Activated B cell treated with CpG ODN at 0.5 μM for 24 hours (primary cell): ENCODE data around the gene FAM186B. TPM values are rescaled to one million over a fixed set of nuclear protein-coding genes. Genes with fewer than 3 reads are reported as not detected.

Source experiments
- ATAC-seq: fragments of 200-7000 bp; cut with Tn5 transposase; one replicate; pipeline ENCODE4 v1.10.0; 2021; ENCODE audit warnings: low read depth, mild to moderate bottlenecking, moderate library complexity
- CTCF ChIA-PET: fragments of 350-600 bp; sonication (Branson Sonifier 250); formaldehyde crosslinking; loops from one replicate; lab custom pipeline; 2021; ENCODE audit warnings: antibody characterized with exemption; lab: Charles Lee
- POLR2A ChIA-PET: fragments of 350-600 bp; sonication (Branson Sonifier 250); formaldehyde crosslinking; loops from one replicate; lab custom pipeline; 2021; ENCODE audit warnings: antibody characterized with exemption; lab: Charles Lee
- DNase-seq: peaks from one replicate; pipeline ENCODE4 v3.0.0; 2022
- H3K27ac Mint-ChIP-seq: one replicate; pipeline ENCODE4 v1.8.0; 2020; ENCODE audit warnings: mixed read lengths
- H3K27me3 Mint-ChIP-seq: one replicate; pipeline ENCODE4 v1.8.0; 2021; ENCODE audit warnings: mixed read lengths
- H3K36me3 Mint-ChIP-seq: one replicate; pipeline ENCODE4 v1.8.0; 2021; ENCODE audit warnings: low read depth, mixed read lengths
- H3K4me1 Mint-ChIP-seq: one replicate; pipeline ENCODE4 v1.8.0; 2021; ENCODE audit warnings: mixed read lengths
- H3K4me3 Mint-ChIP-seq: one replicate; pipeline ENCODE4 v1.8.0; 2020; ENCODE audit warnings: mild to moderate bottlenecking, mixed read lengths
- H3K9me3 Mint-ChIP-seq: one replicate; pipeline ENCODE4 v1.8.0; 2020; ENCODE audit warnings: mixed read lengths
- intact Hi-C: fragments of 100-400 bp; cut with micrococcal nuclease; formaldehyde crosslinking; loops from one replicate; pipeline ENCODE4 v1.15.1; 2024
- total RNA-seq: library from RNA; stranded (reverse); gene quantifications from 2 replicates; pipeline ENCODE4 v1.2.3, GENCODE V29; 2022
- TF ChIP-seq, protein P1 (sequence below): fragments of 200-600 bp; IDR thresholded peaks from one replicate; pipeline ENCODE4 v1.8.0; 2022; ENCODE audit warnings: antibody characterized with exemption, mild to moderate bottlenecking

The FAM186B gene
- total RNA-seq, 1 donor from 2014 or later: 1.5 TPM

DNA sequence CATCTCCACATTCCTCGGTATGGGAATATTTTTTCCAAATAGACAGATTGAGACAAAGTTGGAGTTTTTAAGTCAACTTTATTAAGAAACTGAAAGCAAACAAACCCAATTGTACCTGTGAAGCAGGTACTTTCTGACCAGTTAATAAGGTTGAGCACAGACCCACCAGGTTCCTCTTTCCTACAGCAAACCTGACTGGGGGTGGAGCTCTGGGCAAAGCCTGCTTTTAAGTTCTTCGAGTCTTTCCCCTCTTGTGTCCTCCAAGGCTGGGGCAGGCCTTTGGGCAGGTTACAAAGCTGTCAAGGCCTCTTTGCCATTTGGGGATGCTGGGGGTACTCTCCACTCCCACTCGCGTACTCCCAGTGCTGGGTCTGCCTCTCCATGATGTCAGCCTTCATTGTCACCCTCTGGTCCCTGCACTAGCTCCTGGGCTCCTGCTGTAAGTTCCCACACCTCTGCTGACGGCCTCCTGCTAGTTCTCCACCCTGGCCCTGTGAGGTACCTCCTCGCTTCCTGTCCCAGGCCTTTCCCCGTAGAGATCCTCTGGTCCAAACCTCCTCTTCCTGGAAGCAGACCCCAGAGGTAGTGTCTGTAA, 63.4 kb downstream of the FAM186B start:
- intact Hi-C loops: no loop called here
- CTCF ChIA-PET: no interaction called here
- no peaks in the 10 kb centered on the region for H3K9me3 Mint-ChIP-seq
- DNase-seq: no peak
- no peak overlapping the region for H3K4me3 Mint-ChIP-seq
- peaks cover 29% of the 10 kb centered on the region for H3K27me3 Mint-ChIP-seq
- TF ChIP-seq, protein P1, sequence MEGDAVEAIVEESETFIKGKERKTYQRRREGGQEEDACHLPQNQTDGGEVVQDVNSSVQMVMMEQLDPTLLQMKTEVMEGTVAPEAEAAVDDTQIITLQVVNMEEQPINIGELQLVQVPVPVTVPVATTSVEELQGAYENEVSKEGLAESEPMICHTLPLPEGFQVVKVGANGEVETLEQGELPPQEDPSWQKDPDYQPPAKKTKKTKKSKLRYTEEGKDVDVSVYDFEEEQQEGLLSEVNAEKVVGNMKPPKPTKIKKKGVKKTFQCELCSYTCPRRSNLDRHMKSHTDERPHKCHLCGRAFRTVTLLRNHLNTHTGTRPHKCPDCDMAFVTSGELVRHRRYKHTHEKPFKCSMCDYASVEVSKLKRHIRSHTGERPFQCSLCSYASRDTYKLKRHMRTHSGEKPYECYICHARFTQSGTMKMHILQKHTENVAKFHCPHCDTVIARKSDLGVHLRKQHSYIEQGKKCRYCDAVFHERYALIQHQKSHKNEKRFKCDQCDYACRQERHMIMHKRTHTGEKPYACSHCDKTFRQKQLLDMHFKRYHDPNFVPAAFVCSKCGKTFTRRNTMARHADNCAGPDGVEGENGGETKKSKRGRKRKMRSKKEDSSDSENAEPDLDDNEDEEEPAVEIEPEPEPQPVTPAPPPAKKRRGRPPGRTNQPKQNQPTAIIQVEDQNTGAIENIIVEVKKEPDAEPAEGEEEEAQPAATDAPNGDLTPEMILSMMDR: no peak
- H3K4me1 Mint-ChIP-seq: peaks cover 34% of the 10 kb centered on the region
- no peak overlapping the region for H3K27ac Mint-ChIP-seq
- no peaks in the 10 kb centered on the region for H3K36me3 Mint-ChIP-seq
- POLR2A ChIA-PET: no interaction called here
- ATAC-seq: no peak

DNA sequence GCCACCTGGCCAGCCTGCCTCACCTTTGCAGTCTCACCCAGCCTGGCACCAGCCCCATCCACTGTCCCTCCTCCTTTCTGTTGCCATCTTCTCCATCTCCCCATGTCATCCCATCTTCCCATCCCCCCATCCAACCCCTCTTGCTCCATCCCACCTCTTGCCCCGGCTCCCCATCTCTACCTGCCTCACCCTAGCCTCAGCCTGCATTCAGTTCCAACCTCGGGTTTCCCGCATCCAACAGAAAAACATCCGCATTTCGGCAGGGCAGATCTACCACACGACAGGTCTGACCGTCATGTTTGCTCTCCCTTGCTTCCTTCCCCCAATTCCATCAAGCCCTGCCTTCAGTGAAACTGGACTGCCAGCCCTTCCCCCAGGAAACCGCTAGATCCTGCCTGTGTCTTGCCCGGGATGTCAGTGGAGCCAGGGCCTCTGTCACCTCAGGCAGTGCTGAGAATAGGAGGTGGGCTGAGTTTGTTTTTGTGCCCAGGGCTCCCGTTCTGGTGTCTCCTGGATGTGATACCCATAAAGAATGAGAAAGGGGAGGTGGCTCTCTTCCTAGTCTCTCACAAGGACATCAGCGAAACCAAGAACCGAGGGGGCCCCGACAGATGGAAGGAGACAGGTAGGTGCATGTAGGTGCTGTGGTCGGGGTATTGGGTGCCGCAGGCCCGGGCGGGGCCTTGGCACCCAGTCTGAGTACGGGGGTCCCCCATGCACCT, 64.1 kb downstream of the FAM186B start:
- H3K4me1 Mint-ChIP-seq: peaks cover 41% of the 10 kb centered on the region
- H3K9me3 Mint-ChIP-seq: no peaks in the 10 kb centered on the region
- H3K36me3 Mint-ChIP-seq: no peaks in the 10 kb centered on the region
- CTCF ChIA-PET: no interaction called here
- H3K27ac Mint-ChIP-seq: no peak overlapping the region
- POLR2A ChIA-PET: no interaction called here
- intact Hi-C loops: no loop called here
- ATAC-seq (no peak), DNase-seq (no peak)
- H3K27me3 Mint-ChIP-seq: peaks cover 34% of the 10 kb centered on the region
- no peak overlapping the region for H3K4me3 Mint-ChIP-seq
- TF ChIP-seq, protein P1: no peak

DNA sequence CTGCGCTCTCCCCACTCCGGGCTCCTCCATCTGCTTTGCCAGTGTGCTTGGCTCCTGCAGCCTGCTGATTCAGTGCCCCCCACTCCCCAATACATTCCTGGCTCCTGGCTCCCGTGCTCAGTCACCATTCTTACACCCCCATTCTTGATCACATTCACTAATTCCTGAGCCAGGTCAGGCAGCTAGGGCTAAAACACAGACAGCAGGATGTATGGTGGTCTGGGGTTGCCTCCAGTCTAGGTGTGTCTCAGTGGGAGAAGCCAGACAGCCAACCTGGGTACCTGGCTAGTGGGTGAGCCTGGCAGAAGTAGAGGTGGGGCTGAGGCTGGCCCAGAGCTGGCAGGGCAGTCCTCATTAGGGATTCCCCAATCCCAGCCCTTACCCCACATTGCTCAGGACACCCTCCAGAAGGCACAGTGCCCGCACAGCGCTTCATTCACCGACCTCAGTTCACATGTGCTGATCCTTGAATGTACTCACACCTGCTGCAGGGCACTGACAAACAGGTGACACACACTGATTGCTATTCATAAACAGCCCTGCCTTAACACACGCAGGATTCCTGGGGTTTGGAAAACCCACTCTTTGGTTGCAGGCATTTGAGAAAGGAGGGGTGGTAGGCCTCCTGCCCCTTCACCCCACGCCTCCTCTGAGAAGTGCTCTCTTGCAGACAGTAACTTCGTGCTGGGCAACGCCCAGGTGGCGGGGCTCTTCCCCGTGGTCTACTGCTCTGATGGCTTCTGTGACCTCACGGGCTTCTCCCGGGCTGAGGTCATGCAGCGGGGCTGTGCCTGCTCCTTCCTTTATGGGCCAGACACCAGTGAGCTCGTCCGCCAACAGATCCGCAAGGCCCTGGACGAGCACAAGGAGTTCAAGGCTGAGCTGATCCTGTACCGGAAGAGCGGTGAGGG, 65.0 kb downstream of the FAM186B start:
- ChIA-PET POLR2A (interaction anchor here (0.7 to 1.2 kb wide), 2 partner anchors 27 to 222 kb away, joined by 3 to 4 read pairs; no protein-coding TSS in a partner anchor), CTCF (no interaction called here)
- peaks cover 43% of the 10 kb centered on the region for H3K4me1 Mint-ChIP-seq
- peak overlapping the region; percentile 61 for H3K4me3 Mint-ChIP-seq
- H3K27ac Mint-ChIP-seq: no peak overlapping the region
- H3K9me3 Mint-ChIP-seq: no peaks in the 10 kb centered on the region
- H3K27me3 Mint-ChIP-seq: peaks cover 32% of the 10 kb centered on the region
- DNase-seq (no peak), ATAC-seq (no peak)
- TF ChIP-seq, protein P1: no peak
- intact Hi-C loops: no loop called here
- H3K36me3 Mint-ChIP-seq: no peaks in the 10 kb centered on the region

DNA sequence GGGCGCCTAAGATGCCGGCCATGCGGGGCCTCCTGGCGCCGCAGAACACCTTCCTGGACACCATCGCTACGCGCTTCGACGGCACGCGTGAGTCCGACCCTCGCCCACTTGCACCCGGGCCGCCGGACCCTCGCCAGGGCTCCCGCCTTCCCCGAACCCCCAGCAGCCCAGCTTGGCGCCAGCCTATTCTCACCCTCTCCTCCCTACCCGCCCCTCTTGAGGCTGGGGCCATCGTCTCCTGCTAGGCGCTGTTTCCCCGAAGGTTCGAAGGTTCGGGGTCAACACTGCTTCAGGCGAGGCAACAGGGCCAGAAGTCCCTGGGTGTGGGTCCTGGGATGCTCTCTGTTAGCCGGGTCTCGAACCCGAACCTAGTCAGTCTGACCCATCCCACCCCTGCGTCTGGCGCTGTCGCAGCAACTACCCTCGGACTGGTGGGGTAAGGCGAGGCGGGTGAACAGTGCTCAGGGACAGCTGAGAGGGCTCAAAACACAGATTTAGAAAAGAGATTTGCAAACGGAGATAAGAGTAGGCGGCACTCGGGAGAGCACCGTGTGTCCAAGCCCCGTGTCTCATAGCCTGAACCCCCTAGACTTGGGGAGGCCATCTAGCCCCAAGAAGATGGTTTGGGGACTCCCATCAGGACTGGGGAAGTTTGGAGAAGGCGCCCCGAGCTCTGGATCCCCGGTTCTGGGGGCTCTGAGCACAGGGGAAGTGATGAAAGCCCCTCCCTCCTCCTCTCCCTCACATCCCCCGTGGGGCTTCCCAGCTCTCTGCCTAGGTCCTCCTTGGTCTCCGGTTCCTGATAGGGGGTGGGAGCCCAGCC, 65.8 kb downstream of the FAM186B start:
- peaks cover 29% of the 10 kb centered on the region for H3K27me3 Mint-ChIP-seq
- POLR2A ChIA-PET: interaction anchor here (0.7 to 1.2 kb wide), 2 partner anchors 28 to 223 kb away, joined by 3 to 4 read pairs; no protein-coding TSS in a partner anchor
- DNase-seq: no peak

More for the DNA sequence above, 65.8 kb downstream of the FAM186B start:
- CTCF ChIA-PET: interaction anchor here (2.2 kb wide), 1 partner anchor 181 kb away, joined by 7 read pairs; no protein-coding TSS in a partner anchor
- intact Hi-C loops: loop anchor here (1.0 to 2.0 kb wide), 2 partner anchors 10 to 27 kb away; no protein-coding TSS in a partner anchor
- Mint-ChIP-seq H3K36me3 (no peaks in the 10 kb centered on the region), H3K4me1 (peaks cover 43% of the 10 kb centered on the region), H3K9me3 (no peaks in the 10 kb centered on the region), H3K27ac (no peak overlapping the region), H3K4me3 (peak overlapping the region; percentile 72)
- TF ChIP-seq, protein P1: no peak
- ATAC-seq: no peak
